ELF-1 (cell line): ENCODE data around the gene CRYBG2.
A peak's percentile ranks its signal among the peaks of the same experiment; 100 is the strongest.
"Not testable (repeated sequence)": the region's sequence is repeated elsewhere in the genome, so short reads cannot be mapped to it uniquely, and the experiment has no call there.

Experiments used
- DNase-seq: peaks from one replicate; pipeline ENCODE4 v3.0.0-alpha.2; 2016; ENCODE audit warnings: low read depth, low spot score

CRYBG2 gene, protein sequence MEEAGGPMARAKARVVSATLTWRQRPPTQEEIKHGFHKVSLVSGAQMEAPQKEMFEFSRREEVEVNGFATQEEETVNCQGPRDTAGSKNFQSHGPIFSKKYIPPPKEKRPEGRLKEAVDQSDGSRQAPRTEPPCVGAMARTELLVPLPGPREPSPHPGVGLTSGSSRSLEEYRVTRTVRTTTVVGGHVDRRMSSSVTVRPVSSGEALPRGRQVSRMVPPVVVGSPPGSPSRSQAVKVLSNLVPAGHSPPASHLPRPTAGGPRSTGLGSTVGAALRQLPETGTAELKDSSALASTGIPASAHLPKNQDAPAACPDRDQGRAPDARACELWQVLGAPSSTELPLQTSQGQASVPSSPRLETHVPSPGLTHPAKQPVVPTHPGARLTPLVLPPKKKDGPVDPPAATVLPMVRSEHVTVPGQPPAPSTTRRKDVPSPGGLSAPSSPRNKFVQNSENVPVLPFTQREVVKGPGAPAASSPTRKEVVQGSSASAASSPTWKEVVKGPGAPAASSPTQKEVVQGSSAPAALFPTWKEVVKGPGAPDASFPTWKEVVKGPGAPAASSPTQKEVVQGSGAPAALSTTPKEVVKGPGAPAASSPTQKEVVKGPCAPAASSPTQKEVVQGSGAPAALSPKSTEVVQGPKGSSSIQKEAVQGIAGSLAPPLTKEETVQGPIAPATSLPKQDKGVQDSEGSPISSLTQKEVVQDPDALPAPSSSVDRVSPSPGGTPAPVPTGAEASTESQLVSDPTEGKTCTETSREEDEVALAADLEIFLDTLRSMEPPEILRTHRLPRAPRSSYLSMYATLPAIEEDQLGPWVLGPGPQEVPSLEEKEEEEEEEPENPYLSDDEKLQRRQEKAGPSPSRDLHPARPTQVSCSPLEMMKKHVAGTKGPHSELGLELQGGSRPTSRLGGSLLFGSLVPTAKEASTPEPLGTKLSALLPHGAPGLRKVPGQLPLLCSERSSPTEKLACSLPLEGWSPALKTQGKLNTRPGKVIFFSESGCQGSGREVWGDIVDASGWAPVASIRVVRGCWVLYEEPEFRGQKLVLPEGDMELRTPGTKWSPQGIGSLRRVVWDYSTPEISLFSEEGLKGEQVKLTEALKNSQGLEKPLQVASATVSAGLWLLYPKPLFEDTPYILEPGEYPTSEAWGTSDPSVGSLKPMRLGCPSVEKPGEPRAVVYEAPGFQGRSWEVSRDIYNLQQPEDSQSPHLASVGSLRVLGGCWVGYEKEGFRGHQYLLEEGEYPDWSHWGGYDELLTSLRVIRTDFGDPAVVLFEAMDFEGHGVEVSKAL (N-terminal part only)

DNA sequence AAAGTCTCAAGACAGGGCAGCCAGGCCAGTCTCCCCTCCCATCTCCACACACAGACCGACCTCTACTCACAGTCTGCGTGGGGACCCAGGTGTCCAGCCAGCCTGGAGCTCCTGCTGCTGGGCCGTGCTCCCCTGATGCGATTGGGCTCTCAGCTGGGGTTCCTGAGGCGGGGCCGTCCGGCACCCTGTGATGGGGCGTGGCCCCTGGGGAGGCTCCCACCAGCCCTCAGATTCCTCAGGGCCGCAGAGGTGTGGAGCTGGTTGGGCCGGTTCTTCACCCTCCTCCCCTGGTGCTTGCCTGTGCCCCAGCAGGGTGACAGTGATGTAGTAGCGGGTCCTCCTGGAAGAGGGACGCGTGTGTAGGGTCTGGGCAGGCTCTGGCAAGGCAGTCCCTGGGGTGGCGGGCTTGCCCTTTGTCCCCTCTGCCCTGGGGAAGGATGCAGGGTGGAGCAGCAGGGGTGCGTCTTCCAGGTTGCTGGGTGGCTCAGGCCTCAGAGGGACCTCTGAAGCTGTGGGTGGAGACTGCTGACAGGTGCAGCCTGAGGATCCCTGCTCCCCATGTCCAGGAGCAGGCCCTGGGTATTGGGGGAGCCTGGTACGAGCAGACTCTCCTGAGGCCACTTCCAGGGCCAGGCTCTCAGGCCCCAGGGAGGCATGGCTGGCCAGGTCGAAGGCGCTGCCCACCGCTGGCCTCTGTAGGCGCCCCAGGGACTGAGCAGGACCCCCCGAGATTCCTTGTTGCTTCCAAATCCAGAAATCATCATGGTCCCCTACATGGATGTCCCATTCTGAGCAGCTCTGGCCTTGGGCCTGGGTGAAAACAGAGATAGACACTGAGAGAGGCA lies at the start of gene CRYBG2:
TSS of gene CRYBG2 (minus strand) at position 155 of the 845 bp plus-strand sequence. CDS start 7,473 bp downstream, outside the sequence.
- DNase-seq = peak; percentile 81

DNA sequence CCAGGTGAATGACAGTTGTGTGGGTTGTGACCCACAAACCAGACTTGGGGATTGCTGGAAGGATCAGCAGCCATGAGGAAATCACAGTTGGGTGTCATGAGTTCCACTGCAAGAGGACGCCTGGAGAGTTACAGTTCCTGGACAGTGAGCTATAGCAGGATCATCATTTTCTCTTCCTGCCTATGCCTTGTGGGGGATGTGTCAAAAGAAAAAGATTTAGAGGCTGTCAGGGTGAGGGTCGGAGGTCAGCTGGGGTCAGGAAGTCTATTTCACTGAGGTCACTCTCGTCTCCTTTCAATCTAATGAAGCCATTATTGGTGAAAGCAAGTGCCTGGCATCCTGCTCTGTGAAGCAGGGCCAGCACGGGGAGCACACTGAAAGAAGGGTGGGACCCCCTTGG lies 49.7 kb upstream of the CRYBG2 start:
- no peak for DNase-seq

DNA sequence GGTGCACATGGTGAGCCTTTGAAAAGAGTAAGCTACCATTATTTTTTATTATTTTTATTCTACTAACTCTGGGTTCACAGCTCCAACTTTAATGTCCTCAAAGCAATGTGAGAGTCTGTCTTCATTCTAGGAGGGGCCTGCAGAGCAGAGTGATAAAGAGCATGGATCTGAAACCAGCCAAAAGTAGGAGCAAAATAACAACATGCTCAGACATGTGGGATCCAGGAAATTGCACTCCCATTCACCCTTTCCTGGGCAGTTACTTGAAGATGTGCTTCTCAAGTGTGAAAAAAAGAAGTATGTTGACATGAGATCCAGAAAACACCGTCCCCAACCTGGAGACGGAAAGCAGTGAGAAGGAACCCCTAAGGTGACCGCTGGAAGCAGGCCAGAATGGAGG lies 48.0 kb upstream of the CRYBG2 start:
- no peak for DNase-seq

DNA sequence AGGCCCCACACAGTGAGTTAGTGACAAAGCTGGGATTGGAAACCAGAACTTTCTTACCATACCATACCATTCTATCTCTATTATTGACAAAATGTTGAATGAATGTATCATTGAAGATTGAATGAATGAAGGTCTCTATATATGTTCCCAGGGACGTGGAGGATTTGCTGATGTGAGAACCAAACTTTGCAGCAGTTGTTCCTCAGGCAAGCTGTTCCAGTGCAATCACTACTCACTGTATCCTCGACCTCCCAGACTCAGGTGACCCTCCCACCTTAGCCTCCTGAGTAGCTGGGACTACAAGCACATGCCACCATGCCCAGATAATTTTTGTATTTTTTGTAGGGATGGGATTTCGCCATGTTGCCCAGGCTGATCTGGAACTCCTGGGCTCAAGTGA lies 45.1 kb upstream of the CRYBG2 start:
- DNase-seq = no peak

DNA sequence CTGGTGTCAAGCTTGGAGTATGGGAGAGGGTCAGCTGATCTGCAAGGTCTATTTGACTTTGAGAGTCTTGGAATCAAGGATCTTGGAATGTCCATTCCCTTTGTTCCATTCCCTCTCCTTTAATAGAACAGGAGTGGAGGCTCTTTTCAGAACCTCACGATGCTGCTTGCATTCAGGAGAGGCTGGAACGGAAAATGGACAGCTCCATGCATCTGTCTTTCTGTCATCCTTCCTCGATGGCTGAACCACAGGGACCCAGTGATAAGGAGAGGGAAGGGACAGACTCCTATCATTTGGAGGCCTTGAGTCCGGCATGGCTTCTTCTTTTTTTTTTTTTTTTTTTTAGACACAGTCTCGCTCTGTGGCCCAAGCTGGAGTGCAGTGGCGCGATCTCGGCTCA lies 41.8 kb upstream of the CRYBG2 start:
- no peak for DNase-seq

DNA sequence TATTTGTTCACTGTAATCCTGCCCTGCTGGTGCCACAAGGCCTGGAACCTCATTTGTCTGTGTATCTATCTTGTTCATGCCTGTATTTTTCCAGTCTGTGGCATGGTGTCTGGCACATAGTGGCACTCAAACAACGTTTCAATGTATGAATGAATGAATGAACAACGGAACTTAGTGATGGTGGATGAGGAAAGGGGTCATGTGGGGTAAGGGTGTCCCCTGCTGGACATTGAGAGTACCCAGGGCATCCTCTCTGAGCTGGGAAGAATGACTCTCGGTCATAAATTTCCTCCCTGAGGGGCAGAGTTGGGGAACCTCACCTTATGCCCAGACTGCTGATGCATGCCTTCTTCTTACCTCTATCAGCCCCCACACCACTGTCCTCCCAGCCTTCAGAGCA lies 37.5 kb upstream of the CRYBG2 start:
- peak; percentile 64 for DNase-seq

DNA sequence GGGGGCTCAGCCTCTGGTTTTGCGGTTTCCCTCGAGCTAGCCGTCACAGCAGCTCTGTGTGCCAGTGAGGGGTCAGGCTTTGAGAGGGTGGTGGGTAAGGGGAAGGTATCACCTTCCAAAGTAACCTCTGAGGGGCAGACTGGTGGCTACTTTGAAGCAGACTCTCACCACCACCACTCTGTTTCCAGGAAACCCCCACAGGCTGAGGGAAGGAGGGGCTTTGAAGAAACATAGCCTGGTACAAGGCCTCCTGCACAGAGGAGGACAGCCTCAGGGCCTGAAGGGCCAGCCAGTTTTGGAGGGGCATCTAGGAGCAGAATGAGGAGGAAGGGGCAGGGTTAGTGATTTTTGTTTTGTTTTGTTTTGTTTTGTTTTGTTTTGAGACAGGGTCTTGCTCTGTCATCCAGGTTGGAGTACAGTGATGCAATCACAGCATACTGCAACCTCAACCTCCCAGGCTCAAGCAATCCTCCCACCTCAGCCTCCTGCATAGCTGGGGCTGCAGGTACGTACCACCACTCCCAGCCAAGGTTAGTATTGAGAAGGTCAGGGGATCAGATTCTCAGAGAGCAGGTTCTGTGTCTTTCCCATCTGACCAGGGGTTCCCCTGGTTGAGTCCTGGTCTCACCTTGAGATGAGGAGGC lies 35.8 kb upstream of the CRYBG2 start:
- no peak for DNase-seq

DNA sequence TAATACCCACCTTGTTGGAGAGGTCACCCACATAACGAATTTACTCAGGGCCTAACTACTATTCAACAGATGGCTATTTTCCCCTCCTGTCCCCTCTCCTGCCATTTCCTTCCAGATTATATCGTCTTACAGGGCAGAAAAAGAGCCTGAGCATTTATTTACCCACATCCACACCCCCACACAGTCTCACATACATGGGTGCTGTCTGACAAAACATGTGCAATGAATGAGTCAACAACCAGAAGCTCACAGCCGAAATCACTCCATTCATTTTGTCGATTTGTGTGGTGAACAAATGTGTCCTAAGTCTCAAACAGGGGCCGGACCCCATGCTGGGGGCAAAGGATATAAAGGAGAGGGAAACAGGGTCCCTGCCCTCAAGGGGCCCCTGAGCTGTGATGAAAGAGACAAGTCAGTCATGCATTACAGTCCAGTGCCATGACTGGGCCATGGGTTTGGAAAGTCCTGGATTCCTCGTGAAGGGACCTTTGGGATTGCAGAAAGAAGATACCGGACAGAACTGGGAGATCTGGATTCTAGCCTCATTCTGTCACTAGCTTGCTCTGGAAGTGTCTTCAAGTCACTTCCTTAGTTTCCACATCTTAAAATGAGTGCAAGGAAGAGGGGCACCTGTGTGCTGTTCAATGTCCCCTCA lies 35.0 kb upstream of the CRYBG2 start:
- DNase-seq = no peak

DNA sequence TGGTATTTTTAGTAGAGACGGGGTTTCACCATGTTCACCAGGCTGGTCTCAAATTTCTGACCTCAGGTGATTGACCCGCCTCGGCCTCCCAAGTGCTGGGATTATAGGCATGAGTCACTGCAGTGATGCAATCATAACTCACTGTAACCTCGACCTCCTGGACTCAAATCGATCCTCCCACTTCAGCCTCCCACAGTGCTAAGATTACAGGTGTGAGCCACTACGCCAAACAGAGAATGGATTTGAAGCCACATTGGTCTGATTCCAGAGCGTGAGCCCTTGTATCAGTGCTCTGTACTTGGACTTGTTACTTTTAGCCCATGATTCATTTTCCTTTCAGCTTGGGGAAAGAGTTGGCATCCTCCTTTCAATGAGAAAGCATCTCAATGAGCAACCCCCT lies 33.5 kb upstream of the CRYBG2 start:
- no peak for DNase-seq

DNA sequence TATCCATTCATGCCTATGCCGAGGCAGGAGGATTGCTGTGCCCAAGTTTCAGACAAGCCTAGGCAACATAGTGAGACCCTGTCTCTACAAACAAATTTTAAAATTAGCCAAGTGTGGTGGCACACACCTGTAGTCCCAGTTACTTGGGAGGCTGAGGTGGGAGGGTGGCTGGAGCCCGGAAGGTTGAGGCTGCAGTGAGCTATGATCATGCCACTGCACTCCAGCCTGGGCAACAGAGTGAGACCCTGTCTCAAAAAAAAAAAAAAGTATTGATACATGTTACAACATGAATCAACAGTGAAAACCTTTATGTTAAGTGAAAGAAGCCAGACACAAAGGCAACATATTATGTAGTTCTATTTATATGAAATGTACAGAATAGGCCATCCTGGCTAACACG lies 31.1 kb upstream of the CRYBG2 start:
- DNase-seq = not testable (repeated sequence)

DNA sequence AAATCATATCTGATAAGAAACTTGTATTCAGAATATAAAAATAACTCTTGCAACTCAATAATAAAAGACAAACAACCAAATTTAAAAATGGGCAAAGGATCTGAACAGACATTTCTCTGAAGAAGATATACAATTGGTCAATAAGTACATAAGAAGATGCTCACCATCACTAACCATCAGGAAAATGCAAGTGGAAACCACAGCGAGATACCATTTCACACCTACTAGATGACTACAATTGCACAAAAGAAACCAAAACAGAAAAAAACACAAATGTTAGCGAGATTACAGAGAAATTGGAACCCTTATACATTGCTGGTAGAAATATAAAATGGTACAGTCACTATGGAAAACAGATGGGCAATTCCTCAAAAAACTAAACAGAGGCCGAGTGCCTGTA lies 30.1 kb upstream of the CRYBG2 start:
- no peak for DNase-seq

DNA sequence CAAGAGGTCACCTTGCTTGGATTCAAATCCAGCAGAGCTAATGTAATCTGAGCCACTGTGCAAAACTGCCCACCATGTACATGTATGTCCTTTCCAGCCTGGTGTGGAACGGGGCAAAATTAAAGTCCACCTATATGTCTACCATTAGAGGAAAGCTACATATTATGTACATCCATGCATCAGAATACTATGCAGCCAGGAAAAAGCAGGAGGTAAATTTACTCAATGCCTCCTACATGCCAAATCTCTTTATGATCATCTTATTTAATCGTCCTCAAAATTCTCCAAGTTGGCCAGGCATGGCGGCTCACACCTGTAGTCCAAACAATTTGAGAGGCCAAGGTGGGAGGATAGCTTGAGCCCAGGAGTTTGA lies 24.9 kb upstream of the CRYBG2 start:
- DNase-seq = no peak

DNA sequence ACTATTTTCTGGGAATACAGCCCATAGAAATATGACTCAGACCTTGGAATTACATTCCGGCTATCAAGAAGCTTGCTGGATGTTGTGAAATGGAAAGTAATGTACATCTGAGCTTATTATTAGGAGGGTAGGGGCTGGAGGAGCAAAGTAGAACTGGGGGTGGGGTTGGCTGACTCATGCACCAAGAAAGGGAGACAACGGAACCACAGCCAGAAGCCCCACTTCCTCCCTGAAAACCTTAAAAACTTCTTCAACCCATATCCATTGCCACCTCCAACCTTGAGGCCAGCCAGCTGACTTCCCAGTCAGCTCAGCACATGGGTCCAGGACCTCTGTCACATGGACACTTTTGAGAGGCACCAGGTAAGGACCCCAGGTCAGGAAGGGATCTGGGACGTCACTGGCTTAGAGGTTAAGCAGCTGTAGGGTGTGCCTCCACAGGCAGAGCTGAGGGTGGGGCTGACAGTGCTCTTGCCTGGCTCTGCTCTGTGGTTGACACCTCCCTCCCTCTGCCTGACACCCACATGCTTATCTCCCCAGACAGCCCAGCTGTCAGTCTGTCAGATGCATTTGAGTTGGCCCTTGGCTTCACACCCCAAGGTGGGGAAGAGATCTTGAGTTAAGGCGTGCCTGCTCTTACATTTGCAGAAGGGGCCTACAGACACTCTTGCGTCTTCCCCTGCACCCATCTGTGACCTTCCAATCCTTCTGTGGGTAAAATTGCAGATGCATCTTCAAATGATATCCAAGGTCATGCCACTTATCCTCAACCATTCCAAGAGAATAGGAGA lies 24.4 kb upstream of the CRYBG2 start:
- DNase-seq = peak; percentile 32

DNA sequence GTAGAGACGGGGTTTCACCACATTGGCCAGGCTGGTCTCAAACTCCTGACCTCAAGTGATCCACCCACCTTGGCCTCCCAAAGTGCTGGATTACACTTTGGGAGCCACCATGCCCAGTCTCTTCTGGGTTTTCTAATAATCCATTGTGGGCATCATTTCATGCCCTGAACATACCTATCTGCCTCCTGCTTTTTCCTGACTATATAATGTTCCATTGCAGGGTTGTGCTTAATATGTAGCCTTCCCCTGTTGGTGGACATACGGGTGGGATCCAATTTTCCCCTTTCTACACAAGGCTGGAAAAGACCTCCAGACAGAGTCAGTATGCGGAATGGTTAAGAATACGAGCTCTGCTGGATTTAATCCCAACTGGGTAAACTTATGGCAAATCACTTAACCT lies 22.1 kb upstream of the CRYBG2 start:
- no peak for DNase-seq

DNA sequence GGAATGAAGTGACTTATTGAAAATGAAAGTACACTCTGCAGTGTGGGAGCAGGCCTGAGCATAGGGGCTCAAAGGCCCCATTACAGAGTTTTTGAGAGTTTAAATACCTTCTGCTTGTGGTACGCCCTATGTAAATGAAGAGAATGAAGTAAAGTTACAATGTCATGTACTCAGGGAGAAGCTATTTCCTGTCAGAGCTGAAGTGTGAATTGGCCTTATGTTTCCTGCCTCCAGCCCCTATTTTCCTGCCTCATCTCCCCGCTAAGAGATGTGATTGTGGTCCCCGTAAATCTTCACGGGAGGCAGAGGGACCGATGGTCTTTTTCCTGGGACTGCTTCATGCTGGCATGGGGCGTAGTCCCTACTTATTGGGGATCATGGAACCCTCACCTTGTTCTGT lies 21.2 kb upstream of the CRYBG2 start:
- no peak for DNase-seq

DNA sequence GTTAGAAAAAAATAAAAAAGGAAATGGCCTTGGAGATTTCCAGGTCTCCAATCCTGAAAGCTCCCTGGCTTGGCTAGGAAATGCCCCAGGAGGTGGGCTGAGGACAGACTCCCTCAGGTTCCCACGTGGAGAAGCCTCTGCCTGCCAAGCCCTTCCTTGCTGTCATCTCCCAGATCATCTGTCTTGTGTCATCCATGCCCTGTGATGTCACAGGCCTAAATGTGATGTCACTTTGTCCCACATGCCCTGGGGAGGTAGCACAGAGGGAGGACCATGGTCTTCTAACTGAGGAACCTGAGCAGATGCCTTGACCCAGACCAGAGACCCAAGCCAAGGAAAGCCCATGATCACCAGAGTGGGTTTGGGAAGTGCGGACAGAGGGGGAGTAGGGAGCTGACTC lies 20.4 kb upstream of the CRYBG2 start:
- not testable (repeated sequence) for DNase-seq

DNA sequence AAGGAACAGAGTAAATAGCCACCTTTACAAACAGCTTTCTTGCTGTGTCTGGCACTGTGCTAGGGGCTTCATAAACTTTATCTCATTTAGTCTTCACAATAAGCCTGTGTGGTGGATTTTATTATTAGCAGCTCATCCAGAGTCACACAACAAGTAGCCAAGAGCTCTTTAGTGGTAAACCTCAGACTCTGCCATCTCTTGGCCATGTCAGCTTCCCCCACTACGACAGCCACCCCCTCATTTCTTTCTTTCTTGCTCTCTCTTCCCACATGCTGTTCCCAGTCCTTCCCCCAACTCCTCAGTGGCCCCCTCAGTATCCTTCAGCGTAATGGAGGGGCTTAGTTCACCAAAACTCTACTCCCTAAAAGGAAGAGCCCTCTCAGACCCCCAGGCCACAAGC lies 19.9 kb upstream of the CRYBG2 start:
- no peak for DNase-seq

DNA sequence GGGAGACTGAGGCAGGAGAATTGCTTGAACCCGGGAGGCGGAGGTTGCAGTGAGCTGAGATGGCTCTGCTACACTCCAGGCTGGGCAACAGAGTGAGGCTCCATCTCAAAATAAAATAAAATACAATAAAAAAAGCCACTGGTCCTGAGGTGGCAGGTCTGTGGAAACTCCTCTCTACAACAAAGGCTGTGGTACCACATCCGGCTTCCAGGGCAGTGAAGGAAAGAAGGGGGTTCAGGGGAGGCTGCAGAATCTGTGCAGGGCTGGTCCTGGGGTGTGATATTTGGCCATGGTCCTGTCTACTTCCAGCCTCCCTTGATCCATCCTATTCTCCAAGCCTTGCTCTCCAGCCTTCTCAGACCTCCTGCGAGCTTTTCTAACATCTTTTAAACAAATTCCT lies 19.4 kb upstream of the CRYBG2 start:
- no peak for DNase-seq

DNA sequence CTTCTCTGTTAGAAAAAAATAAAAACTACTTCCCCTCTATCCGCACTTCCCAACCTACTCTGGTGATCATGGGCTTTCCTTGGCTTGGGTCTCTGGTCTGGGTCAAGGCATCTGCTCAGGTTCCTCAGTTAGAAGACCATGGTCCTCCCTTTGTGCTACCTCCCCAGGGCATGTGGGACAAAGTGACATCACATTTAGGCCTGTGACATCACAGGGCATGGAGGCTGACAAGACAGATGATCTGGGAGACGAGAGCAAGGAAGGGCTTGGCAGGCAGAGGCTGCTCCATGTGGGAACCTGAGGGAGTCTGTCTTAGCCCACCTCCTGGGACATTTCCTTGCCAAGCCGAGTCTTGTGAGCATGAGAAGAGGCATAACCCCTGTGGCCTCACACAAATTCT lies 18.7 kb upstream of the CRYBG2 start, which contains the start of gene ZNF683:
TSS of gene ZNF683 (minus strand) at position 140 of the 400 bp plus-strand sequence. CDS start 4,179 bp downstream, outside the sequence.
- not testable (repeated sequence) for DNase-seq
